GM20000 (cell line): ENCODE data around the gene RAB6C.
"Not testable (repeated sequence)": the region's sequence is repeated elsewhere in the genome, so short reads cannot be mapped to it uniquely, and the experiment has no call there.

ENCODE experiments used
- DNase-seq: peaks from one replicate; pipeline ENCODE4 v3.0.0; 2012; ENCODE audit warnings: low spot score
- CTCF ChIP-seq: IDR thresholded peaks from 2 replicates; pipeline ENCODE4 v1.5.1; 2012; ENCODE audit warnings: mild to moderate bottlenecking, control low read depth; ENCODE audit errors: extremely low read depth, missing control alignments

The RAB6C gene

GRCh38 chr2:129979629-129980155 lies at the start of gene RAB6C:
Gene RAB6C, plus strand, starts transcription at chr2:129979666. Its CDS starts 450 bp downstream, at chr2:129980116.
- not testable (repeated sequence) for DNase-seq

DNA sequence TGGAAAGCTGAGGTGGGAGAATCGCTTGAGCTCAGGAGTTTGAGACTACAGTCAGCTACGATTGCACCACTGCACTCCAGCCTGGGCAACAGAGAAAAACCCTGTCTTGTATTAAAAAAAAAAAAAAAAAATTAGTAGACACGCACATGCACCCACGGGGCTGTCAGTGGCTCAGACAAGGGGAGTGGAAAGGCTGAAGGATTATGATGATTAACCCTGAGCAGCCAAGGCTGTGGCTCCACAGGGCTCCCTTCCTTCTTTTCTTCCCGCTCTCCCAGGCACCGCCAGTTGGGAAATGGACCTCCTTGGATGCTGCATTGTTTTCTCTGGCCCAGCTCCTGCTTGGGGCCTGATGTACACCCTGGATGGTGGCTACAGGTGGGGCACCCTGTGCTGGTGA lies 49.0 kb upstream of the RAB6C start:
- DNase-seq: no peak

GRCh38 chr2:129933387-129933786 lies 46.1 kb upstream of the RAB6C start:
- DNase-seq: not testable (repeated sequence)

More for the DNA sequence above, 49.0 kb upstream of the RAB6C start:
- TF ChIP-seq CTCF: no peak

DNA sequence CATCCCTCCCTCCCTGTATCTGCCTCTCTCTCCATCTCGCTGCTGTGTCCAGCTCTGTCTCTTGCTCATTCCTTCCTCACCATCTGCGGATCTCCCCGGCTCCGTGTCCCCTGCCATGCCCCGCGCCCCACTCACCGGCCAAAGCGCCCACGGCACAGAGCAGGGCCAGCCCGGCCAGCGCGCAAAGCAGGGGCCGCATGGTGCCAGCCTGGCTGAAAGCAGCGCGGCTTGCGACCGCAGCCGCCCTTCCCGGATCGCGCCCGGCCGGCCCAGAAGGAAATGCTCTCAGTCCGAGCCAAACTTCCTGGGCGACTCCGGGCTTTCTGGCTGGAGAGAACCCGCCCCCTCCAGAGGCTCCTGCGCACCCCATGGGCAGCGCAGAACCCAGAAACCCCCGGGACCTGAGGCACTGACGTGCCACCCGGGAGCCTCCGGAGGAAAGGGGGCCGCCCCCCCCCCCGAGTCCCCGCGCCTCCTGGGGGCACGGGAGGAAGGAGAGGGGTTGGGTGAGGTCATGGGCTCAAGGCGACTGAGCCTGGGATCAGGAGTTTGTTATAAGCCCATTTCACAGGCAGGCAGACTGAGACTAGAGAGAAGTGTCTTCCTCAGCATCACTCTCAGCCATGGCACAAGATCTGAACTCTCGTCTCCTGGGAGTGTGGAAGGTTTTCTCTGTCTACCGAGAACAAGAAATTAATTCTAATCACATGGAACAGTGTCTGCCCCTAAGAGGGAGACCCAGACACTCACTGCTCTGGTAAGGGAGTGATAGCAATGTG lies 45.2 kb upstream of the RAB6C start:
- TF ChIP-seq CTCF: no peak
- DNase-seq: no peak

GRCh38 chr2:129935118-129935517 lies 44.3 kb upstream of the RAB6C start:
- DNase-seq: no peak
- no peak for TF ChIP-seq CTCF

DNA sequence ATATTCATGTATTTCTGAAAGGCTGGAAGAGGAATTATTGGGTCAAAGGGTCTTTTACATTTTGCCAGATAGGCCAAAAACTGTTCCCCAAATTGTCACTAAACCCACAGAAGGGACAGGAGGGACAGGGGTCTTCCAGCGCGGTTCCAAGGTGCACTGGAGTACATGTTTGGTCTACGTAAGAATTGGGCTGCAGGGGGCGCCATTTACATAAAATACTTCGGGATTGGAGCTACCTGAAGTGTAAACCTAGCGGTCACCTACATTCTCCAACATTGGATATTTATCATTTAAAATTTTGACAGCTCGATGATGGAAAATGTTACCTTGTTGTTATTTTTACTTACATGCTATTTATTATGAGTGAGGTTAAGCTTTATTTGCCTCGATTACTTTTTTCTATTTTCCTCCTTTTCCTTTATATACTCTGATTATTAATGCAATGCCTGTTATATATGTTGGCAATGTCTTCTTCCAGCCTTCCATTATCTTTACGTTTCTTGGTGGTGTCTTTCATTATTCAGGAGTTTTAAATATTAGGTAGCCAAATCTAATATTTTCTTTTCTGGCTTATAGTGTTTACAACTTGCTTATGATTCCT lies 43.0 kb upstream of the RAB6C start:
- TF ChIP-seq CTCF: no peak

DNA sequence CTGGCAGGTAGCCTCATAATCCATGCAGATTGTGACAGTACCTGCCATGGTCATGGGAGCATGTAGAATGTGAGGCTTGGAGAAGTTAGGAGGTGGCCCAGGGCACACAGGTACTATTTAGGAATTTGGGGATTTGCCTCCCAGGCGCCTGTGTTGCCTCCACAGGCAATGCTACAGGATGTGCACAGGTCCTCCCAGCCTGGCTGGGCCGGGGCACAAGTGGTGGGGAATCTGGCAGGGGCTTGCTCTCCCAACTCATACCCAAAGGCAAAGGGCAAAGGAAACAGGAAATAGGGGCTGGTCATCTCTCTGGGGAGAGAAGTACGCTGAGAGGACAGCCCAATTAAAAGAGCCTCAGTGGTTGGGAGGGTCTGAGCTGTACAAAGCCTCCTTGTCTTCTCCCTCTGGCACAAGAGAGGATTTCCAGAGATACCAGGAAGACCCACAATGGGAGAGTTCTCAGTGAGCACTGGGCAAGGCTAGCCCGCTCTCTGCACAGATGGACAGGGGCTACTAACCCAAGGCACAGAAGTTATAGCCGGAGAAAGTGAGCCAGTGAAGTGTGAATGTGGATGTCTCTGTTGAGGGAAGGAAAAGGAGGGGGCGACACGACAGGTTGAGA lies 40.5 kb upstream of the RAB6C start:
- not testable (repeated sequence) for DNase-seq

More for the DNA sequence above, 43.0 kb upstream of the RAB6C start:
- peak; percentile 46 for DNase-seq

DNA sequence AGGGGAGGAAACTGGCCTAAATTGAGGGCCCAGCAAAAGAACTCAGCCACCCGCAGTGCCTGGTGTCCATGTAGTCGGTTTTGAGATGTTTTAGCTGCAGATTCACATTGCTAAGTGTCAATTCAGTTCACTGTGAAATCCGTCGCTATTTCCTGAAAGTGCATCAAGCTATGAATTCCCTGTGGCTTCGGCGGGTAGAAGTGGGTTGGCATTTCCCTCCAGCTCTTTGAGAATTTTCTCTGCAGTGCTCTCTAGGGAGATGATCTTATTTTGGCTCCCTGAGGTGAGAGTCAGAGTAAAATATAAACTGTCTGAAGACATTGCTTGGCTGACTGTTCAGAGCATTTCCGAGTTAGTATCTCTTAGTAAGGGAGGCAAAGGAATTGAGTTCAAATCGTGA lies 36.0 kb upstream of the RAB6C start:
- DNase-seq: not testable (repeated sequence)

DNA sequence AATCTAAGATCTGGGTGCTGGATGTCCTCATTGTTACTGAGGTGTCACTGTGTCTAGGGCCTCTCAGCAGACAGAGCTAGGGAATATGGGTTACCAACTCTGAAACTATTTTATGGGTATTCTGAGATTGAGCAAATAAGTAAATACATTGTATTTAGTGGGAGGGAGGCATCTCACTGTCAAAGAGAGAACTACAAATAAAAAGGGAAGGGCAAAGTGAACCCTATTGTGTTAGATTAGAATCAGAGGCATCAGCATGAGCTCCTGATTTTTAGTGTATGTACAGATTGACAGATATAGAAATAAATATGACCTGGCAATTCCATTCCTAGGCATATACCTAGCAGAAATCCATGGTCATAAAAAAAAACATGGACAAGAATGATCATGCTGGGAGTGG lies 33.9 kb upstream of the RAB6C start:
- TF ChIP-seq CTCF: no peak
- DNase-seq: no peak

DNA sequence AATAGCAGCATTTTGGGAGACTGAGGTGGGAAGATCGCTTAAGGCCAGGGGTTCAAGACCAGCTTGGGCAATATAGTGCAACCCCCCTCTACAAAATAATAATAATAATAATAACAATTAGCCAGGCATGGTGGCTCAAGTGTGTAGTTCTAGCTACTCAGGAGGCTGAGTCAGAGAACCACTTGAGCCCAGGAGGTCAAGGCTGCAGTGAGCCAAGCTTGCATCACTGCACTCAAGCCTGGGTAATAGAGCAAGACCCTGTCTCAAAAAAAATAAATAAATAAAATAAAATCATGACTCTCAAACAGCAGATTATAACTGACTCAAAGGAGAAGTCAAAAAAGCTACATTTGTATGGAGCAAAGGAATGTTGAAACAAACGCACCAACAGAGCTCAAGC lies 31.8 kb upstream of the RAB6C start:
- not testable (repeated sequence) for DNase-seq

- not testable (repeated sequence) for DNase-seq
Observed at GRCh38 chr2:129956171-129956570, 23.3 kb upstream of the RAB6C start.
